ENCODE measurements around the gene CPNE8.

CPNE8 gene

DNA sequence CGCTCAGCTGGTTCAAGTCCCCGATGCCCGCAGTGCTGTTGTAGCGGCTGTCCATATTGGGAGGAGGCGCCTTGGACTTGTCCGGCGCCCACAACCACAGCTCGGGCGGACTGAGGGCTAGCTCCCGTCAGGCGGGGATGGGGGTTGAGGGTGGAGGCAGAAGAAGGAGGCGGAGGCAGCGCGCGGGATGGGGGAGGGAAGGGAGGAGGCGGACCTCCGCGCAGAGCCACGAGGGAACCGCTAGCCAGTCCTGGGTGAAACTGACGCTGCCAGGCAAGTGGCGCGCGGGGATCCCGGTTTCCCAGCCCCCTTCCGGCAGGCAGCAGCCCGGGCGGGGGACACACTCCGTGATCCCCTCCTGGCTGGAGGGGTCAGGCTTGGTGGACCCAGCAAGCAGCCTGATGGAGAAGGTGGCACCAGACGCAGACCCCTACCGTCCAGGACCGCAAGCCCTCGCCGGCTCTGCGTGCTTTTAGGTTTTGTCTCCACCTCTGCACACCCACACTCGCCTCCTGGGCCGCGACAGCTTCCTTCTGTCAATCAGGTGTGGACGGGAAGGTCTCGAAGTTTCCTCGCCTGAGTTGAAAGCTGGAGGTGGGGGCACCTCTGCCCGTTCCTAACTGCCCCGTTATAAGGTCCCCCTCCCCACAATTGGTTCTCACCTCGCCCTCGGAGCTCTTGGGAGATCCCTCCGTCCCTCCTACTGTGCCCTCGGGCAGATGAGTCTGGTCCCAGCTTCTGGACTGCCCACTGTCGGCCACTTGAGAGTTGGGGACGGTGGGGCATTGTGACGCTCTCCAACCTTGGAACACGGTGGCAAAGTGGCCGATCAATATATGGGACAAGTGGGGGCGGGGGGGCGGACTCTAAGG lies at the start of gene CPNE8:
TSS of gene CPNE8 (minus strand) at position 112 of the 872 bp plus-strand sequence. CDS start at position 55, 57 bp downstream.
- DNase-seq: peak; percentile 86

GRCh38 chr12:38954238-38954873 lies 49.0 kb upstream of the CPNE8 start:
- no peak for DNase-seq

- no peak for DNase-seq
These were observed 44.0 kb upstream of the CPNE8 start for GRCh38 chr12:38949363-38949762.

- DNase-seq: peak; percentile 59
These were observed 29.3 kb upstream of the CPNE8 start for GRCh38 chr12:38934686-38935085.

GRCh38 chr12:38934078-38934584 lies 28.7 kb upstream of the CPNE8 start:
- DNase-seq: peak; percentile 79

GRCh38 chr12:38932320-38932719 lies 26.9 kb upstream of the CPNE8 start:
- no peak for DNase-seq

GRCh38 chr12:38931461-38931860 lies 26.1 kb upstream of the CPNE8 start:
- DNase-seq: no peak

DNA sequence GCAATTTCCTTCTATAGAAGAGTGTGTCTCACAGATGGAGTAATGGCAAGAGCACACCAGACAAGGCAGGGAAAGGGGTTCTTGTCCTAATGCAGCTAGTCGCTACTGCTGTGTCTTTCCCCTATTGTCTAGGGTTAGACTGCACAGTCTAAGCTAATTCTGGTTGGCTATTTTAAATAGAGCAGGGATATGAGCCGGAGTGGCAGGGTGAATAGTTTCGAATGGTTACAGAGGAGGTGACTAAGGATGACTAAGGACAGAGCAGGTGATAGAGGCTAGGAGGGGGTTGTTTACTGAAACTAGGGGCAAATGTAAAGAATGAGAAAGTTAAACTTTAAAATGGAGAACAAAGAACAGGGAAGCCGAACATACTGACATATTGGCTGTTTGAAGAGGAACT lies 25.6 kb upstream of the CPNE8 start:
- no peak for DNase-seq

DNA sequence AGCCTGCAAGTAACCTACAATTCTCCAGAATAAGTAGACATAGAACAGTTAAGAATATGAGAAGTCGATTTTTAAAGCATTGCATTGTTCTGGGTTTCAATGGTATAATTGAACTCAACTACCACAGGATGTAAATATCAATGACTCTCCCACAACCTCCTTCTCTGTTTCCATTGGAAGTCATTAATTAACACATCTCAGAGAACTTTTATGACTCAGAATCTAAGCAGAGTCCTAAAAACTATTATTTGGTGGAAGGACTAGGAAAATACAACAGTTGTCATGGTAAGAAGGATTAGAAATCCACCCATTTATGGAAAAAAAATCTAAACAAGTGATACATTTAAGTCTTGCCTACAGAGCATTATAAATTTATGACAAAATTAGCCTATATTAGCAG lies 21.1 kb upstream of the CPNE8 start:
- DNase-seq: no peak

GRCh38 chr12:38921025-38921677 lies 15.8 kb upstream of the CPNE8 start:
- DNase-seq: peak; percentile 84

DNA sequence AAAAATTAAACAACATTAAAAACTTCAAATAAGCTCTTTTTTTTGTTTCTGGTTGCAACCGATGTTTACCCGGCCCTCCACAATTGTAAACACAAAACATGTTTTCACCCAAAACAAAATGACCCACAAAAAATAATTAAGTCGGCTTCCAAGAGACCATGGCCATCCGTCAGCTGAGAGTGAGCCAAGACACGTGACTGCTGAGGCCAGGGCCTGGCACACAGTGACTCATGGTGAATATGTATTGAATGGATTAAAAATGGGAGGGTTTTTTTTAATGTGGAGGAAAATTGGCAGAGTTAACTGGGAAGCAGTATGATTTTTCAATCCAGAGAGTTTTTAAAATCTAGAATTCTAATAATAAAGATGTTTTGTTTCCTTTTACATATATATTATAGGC lies 13.8 kb upstream of the CPNE8 start:
- no peak for DNase-seq

GRCh38 chr12:38915429-38916182 lies 10.2 kb upstream of the CPNE8 start:
- DNase-seq: peak; percentile 13

GRCh38 chr12:38912116-38912515 lies 6.7 kb upstream of the CPNE8 start:
- no peak for DNase-seq

DNA sequence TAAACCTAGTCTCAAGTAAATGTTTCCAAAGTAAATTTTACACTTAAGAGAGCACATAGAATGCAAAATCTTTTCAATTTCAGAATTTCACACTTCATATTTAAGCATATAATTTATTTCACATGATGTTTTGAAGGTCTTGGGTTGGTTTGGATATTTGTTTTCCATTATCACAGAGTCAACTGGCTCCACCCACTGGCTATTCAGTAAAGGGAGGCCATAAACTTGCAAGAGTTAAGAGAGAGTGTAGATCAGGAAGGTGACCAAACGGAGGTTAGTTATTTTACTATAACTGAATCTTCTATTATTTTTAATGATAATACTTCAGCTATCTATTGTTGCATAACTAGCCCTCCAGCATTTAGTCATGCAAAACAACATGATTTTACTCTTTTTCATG lies 6.2 kb upstream of the CPNE8 start:
- peak; percentile 35 for DNase-seq

DNA sequence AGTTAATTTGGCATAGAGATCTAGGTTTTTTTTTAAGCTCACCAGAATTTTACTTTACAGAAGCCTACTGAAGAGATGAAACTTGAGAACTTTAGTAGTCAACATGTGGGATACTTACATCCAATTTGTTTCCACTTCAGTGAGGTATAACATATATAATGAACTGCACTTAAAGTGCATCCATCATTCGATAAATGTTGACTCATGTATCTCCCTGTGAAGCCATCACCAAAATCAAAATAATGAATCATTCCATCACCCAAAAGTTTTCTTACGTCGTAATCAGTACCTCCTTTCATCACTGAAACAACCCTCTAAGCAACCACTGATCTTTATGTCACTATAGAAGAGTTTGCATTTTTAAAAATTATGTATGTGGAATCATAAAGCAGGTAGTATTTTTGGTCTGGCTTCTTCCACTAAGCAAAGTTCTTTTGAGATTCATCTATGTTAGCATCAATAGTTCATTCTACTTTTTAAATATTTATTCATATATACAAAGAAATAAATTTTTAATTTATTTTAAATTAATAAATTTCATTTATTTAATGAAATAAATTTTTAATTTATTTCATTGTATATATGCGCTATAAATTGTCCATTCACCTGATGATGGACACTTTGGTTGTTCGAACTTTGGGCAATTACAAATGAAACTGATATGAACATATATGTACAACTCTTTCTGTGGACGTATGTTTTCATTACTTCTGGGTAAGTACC lies 2.0 kb upstream of the CPNE8 start:
- DNase-seq: no peak

- peak; percentile 92 for DNase-seq
These were observed 1.2 kb upstream of the CPNE8 start for GRCh38 chr12:38906482-38907200.

DNA sequence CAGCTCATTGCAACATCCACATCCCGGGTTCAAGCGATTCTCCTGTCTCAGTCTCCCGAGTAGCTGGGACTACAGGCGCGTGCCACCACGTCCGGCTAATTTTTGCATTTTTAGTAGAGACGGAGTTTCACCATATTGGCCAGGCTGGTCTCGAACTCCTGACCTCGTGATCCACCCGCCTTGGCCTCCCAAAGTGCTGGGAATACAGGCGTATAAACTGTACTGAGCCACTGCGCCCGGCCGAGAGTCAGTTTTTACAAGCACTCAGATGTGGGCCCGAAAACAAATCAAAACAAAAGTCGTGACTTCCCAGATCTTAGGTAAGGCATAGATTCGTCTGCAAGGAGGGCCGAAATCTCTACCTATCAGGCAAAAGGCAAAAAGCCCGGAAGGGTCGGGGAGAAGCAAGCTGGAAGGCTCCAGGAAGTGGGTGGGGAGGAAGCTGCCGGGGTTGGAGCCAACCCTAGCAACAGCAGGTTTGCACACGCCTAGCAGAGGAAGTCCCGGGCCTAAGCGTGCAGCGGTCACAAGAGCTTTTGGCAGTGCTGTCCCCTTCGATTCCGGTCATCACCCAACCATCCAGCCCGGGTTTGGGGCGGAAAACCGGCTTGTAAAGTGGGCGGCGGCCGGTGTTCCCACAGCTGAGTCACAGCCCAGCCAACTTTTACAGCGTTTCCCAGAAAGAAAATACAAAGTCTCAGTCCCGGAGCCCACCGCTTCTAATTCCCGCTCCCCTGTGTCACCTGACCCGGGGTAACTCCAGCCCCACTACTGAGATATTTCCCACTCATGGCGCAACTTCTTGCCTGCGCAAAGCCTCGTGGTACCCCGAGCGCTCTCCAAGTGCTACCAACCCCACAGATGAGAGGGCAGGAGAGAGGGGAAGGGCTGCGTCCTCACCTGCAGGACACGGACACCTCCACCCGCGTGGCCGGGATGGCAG lies 583 bp downstream of the CPNE8 start:
- DNase-seq: peak; percentile 94

GRCh38 chr12:38903596-38903995 lies 1.8 kb downstream of the CPNE8 start:
- peak; percentile 60 for DNase-seq

GRCh38 chr12:38898001-38898684 lies 7.2 kb downstream of the CPNE8 start:
- no peak for DNase-seq

- DNase-seq: no peak
These were observed 9.9 kb downstream of the CPNE8 start for GRCh38 chr12:38895446-38895845.
